Karpas-422 (cell line): ENCODE data around the gene BRF1. TPM values are rescaled to one million over a fixed set of nuclear protein-coding genes. Genes with fewer than 3 reads are reported as not detected.

ENCODE experiments used
- DNase-seq: peaks from one replicate; pipeline ENCODE4 v3.0.0-alpha.2; 2015
- H2AFZ ChIP-seq: fragments of 200-600 bp; sonication (generic); 2 replicates; pipeline ENCODE4 v1.6.1; 2014; ENCODE audit warnings: antibody characterized with exemption, low read length, mixed read lengths
- H3K27ac ChIP-seq: fragments of 200-600 bp; sonication (generic); 2 replicates; pipeline ENCODE4 v1.5.1; 2014; ENCODE audit warnings: mild to moderate bottlenecking, low read length, moderate library complexity
- H3K27me3 ChIP-seq: fragments of 200-600 bp; sonication (generic); 2 replicates; pipeline ENCODE4 v1.6.1; 2014; ENCODE audit warnings: low read length, mixed read lengths
- H3K36me3 ChIP-seq: fragments of 200-600 bp; sonication (generic); 2 replicates; pipeline ENCODE4 v1.6.1; 2014; ENCODE audit warnings: low read length, mixed read lengths; ENCODE audit not compliant: insufficient read depth
- H3K4me1 ChIP-seq: fragments of 200-600 bp; sonication (generic); 2 replicates; pipeline ENCODE4 v1.6.1; 2014; ENCODE audit warnings: mild to moderate bottlenecking, low read length, mixed read lengths
- H3K4me2 ChIP-seq: fragments of 200-600 bp; sonication (generic); 2 replicates; pipeline ENCODE4 v1.6.1; 2014; ENCODE audit warnings: low read length, low read depth, mild to moderate bottlenecking; ENCODE audit not compliant: poor library complexity, severe bottlenecking
- H3K4me3 ChIP-seq: fragments of 200-600 bp; sonication (generic); 2 replicates; pipeline ENCODE4 v1.5.1; 2014; ENCODE audit warnings: mild to moderate bottlenecking, antibody characterized with exemption, low read length, mixed read lengths
- H3K79me2 ChIP-seq: fragments of 200-600 bp; sonication (generic); 2 replicates; pipeline ENCODE4 v1.6.1; 2014; ENCODE audit warnings: mild to moderate bottlenecking, low read length, mixed read lengths
- H3K9ac ChIP-seq: fragments of 200-600 bp; sonication (generic); 2 replicates; pipeline ENCODE4 v1.6.0; 2014; ENCODE audit warnings: low read length
- H3K9me2 ChIP-seq: fragments of 200-600 bp; sonication (generic), shearing (Covaris generic); replicated peaks from 2 replicates; pipeline ENCODE4 v1.6.0; 2014; ENCODE audit warnings: mild to moderate bottlenecking, low read length, moderate library complexity; ENCODE audit not compliant: insufficient read depth
- H3K9me3 ChIP-seq: fragments of 300-700, 200-600 bp; sonication (generic); 2 replicates; pipeline ENCODE4 v1.6.1; 2014; ENCODE audit warnings: low read length, mixed read lengths
- H4K20me1 ChIP-seq: fragments of 200-600 bp; sonication (generic); 2 replicates; pipeline ENCODE4 v1.6.1; 2014; ENCODE audit warnings: mild to moderate bottlenecking, antibody characterized with exemption, low read length, low read depth; ENCODE audit not compliant: insufficient read depth
- total RNA-seq: library from RNA; depleted of rRNA; stranded (reverse); fragments of >200 nt; shearing (Covaris generic); gene quantifications from 2 replicates; pipeline ENCODE4 v1.2.3, GENCODE V29; 2014; ENCODE audit warnings: low replicate concordance

The BRF1 gene
- total RNA-seq, 1 experiment from 2014 or later: 19.0 TPM

- no peaks in the 10 kb centered on the region for H3K79me2 ChIP-seq
- H3K4me2 ChIP-seq: no peak overlapping the region
- no peaks in the 10 kb centered on the region for H4K20me1 ChIP-seq
- H3K36me3 ChIP-seq: no peaks in the 10 kb centered on the region
- H3K4me3 ChIP-seq: no peak overlapping the region
- no peak for DNase-seq
- H3K4me1 ChIP-seq: no peaks in the 10 kb centered on the region
- H3K9me3 ChIP-seq: no peaks in the 10 kb centered on the region
- no peak overlapping the region for H3K9ac ChIP-seq
- H2AFZ ChIP-seq: no peak overlapping the region
- H3K27me3 ChIP-seq: no peaks in the 10 kb centered on the region
- H3K27ac ChIP-seq: no peak overlapping the region
- H3K9me2 ChIP-seq: no peaks in the 10 kb centered on the region
These were observed 77.5 kb downstream of the BRF1 start for GRCh38 chr14:105223260-105223659.

GRCh38 chr14:105221598-105222178 is 79.1 kb downstream of the BRF1 start:
- H4K20me1 ChIP-seq: no peaks in the 10 kb centered on the region
- no peaks in the 10 kb centered on the region for H3K9me2 ChIP-seq
- H3K4me1 ChIP-seq: no peaks in the 10 kb centered on the region
- no peaks in the 10 kb centered on the region for H3K36me3 ChIP-seq
- H3K9ac ChIP-seq: no peak overlapping the region
- H3K4me3 ChIP-seq: no peak overlapping the region
- DNase-seq: no peak
- H3K27ac ChIP-seq: no peak overlapping the region
- H3K9me3 ChIP-seq: no peaks in the 10 kb centered on the region
- no peak overlapping the region for H2AFZ ChIP-seq
- H3K4me2 ChIP-seq: no peak overlapping the region
- no peaks in the 10 kb centered on the region for H3K79me2 ChIP-seq
- no peaks in the 10 kb centered on the region for H3K27me3 ChIP-seq

- no peak overlapping the region for H3K27ac ChIP-seq
- H3K4me1 ChIP-seq: no peaks in the 10 kb centered on the region
- no peaks in the 10 kb centered on the region for H3K27me3 ChIP-seq
- no peaks in the 10 kb centered on the region for H3K9me3 ChIP-seq
- no peak for DNase-seq
- H3K4me2 ChIP-seq: no peak overlapping the region
- no peaks in the 10 kb centered on the region for H3K36me3 ChIP-seq
- H4K20me1 ChIP-seq: no peaks in the 10 kb centered on the region
- no peaks in the 10 kb centered on the region for H3K9me2 ChIP-seq
- H3K9ac ChIP-seq: no peak overlapping the region
- H3K79me2 ChIP-seq: no peaks in the 10 kb centered on the region
- no peak overlapping the region for H2AFZ ChIP-seq
- H3K4me3 ChIP-seq: no peak overlapping the region
These were observed 79.9 kb downstream of the BRF1 start for GRCh38 chr14:105220699-105221597.

GRCh38 chr14:105219753-105220152 is 81.0 kb downstream of the BRF1 start:
- H3K4me2 ChIP-seq: no peak overlapping the region
- no peak overlapping the region for H3K9ac ChIP-seq
- H3K9me2 ChIP-seq: no peaks in the 10 kb centered on the region
- H3K36me3 ChIP-seq: no peaks in the 10 kb centered on the region
- no peaks in the 10 kb centered on the region for H3K4me1 ChIP-seq
- DNase-seq: no peak
- no peaks in the 10 kb centered on the region for H3K79me2 ChIP-seq
- no peak overlapping the region for H3K27ac ChIP-seq
- no peaks in the 10 kb centered on the region for H3K27me3 ChIP-seq
- H4K20me1 ChIP-seq: no peaks in the 10 kb centered on the region
- no peak overlapping the region for H2AFZ ChIP-seq
- no peak overlapping the region for H3K4me3 ChIP-seq
- no peaks in the 10 kb centered on the region for H3K9me3 ChIP-seq

GRCh38 chr14:105219043-105219612 is 81.7 kb downstream of the BRF1 start:
- Histone ChIP-seq H3K9me2 (no peaks in the 10 kb centered on the region), H3K4me3 (no peak overlapping the region)

GRCh38 chr14:105218611-105219010 is 82.2 kb downstream of the BRF1 start:
- Histone ChIP-seq H4K20me1 (no peaks in the 10 kb centered on the region), H2AFZ (no peak overlapping the region), H3K27ac (no peak overlapping the region), H3K4me1 (no peaks in the 10 kb centered on the region), H3K9me3 (no peaks in the 10 kb centered on the region), H3K27me3 (no peaks in the 10 kb centered on the region), H3K9me2 (no peaks in the 10 kb centered on the region), H3K9ac (no peak overlapping the region), H3K36me3 (no peaks in the 10 kb centered on the region), H3K4me2 (no peak overlapping the region), H3K4me3 (no peak overlapping the region), H3K79me2 (no peaks in the 10 kb centered on the region)
- no peak for DNase-seq

More at GRCh38 chr14:105219043-105219612, 81.7 kb downstream of the BRF1 start:
- no peak overlapping the region for H2AFZ ChIP-seq
- no peak overlapping the region for H3K4me2 ChIP-seq
- no peaks in the 10 kb centered on the region for H3K9me3 ChIP-seq
- no peak overlapping the region for H3K27ac ChIP-seq
- no peaks in the 10 kb centered on the region for H4K20me1 ChIP-seq
- H3K4me1 ChIP-seq: no peaks in the 10 kb centered on the region
- H3K36me3 ChIP-seq: no peaks in the 10 kb centered on the region
- no peak overlapping the region for H3K9ac ChIP-seq
- DNase-seq: no peak
- no peaks in the 10 kb centered on the region for H3K27me3 ChIP-seq
- H3K79me2 ChIP-seq: no peaks in the 10 kb centered on the region

GRCh38 chr14:105217774-105218173 is 83.0 kb downstream of the BRF1 start:
- Histone ChIP-seq H3K79me2 (no peaks in the 10 kb centered on the region), H3K9ac (no peak overlapping the region), H3K9me2 (no peaks in the 10 kb centered on the region), H3K27me3 (no peaks in the 10 kb centered on the region), H3K4me3 (no peak overlapping the region), H4K20me1 (no peaks in the 10 kb centered on the region), H3K4me1 (no peaks in the 10 kb centered on the region), H3K9me3 (no peaks in the 10 kb centered on the region), H3K27ac (no peak overlapping the region), H2AFZ (no peak overlapping the region), H3K4me2 (no peak overlapping the region), H3K36me3 (no peaks in the 10 kb centered on the region)
- DNase-seq: no peak

GRCh38 chr14:105216490-105217247 is 84.1 kb downstream of the BRF1 start:
- Histone ChIP-seq H3K27me3 (no peaks in the 10 kb centered on the region), H3K4me2 (no peak overlapping the region), H3K27ac (no peak overlapping the region), H2AFZ (no peak overlapping the region), H3K9ac (no peak overlapping the region), H4K20me1 (no peaks in the 10 kb centered on the region), H3K4me3 (no peak overlapping the region), H3K9me3 (no peaks in the 10 kb centered on the region), H3K79me2 (no peaks in the 10 kb centered on the region), H3K9me2 (no peaks in the 10 kb centered on the region), H3K36me3 (no peaks in the 10 kb centered on the region), H3K4me1 (no peaks in the 10 kb centered on the region)
- DNase-seq: no peak
